HG03045 (cell line): Measurements from ENCODE around the gene CREBBP.

Experiments used
- ATAC-seq: cut with Tn5 transposase; IDR thresholded peaks from one replicate; pipeline ENCODE4 v1.9.1; 2021; ENCODE audit warnings: mild to moderate bottlenecking, moderate library complexity; ENCODE audit not compliant: unreplicated experiment

The CREBBP gene

DNA sequence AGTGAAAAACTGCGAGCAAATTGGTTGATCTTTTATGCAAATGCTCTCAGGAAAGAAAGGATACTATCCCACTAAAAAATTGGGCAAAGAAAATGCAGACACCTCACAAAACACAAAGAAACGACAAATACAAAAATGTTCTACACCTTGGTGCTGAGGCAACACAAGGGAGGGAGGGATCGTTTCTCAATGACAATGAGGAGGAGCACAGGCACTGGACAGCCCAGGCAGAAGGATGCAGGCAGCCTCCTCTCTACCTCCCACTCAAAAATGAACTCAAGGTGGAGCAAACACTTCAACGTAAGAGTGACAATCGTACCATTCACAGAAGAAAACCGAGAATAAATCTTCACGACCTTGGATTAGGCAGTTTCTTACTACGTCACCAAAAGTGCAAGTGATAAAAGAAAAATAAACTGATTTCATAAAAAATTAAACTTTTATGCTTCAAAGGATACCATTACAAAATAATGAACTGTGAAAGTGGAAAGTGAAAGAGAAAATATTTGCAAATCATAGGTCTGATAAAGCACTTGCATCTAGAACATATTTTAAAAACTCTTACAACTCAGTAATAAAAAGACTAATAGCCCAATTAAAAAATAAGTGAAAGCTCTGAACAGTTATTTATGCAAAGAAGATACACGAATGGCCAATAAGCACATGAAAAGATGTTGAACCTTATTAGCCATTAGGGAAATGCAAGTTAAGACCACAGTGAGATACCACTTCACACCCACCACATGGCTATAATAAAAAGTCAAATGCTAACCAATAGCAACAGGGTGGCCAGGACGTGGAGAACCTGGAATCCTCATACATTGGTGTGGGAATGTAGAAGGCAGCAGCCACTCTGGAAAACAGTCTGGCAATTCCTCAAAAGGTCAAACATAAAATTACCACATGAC lies 82.4 kb downstream of the CREBBP start:
- no peak for ATAC-seq

DNA sequence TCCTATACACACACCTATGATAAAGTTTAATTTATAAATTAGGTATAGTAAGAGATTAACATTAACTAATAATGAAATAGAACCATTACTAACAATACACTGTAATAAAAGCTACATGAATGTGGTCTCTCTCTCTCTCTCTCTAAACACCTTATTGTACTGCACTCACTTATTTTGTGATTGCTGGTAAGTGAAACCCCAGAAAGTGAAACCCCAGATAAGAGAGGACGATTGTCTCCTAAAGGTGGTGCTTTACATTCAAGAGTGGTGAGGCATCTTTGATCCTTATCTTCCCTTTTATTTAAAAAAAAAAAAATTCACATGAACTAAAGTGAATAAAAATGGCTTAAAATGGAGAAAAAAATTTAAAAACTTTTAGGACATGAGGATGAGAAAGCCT lies 83.0 kb downstream of the CREBBP start:
- ATAC-seq: no peak

DNA sequence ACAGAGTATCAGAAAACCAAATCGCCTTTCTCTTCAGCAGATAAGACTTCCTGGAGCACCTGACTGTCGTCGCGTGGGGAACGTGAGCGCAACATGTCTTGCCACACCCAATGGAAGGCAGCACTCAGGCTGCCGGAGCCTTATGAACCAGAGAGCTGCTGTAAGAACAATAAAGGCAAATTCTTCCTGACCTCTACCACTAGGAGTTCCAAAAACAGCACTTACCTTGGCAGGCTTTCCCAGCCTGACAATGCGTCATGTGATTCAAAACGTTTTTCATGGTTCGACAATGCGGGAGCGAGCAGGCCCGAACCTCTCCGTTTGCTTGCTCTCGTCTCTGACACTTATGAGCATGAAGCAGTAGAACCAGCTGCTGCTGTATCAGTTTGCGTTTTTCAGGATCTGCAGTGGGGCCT lies 87.3 kb downstream of the CREBBP start:
- no peak for ATAC-seq

DNA sequence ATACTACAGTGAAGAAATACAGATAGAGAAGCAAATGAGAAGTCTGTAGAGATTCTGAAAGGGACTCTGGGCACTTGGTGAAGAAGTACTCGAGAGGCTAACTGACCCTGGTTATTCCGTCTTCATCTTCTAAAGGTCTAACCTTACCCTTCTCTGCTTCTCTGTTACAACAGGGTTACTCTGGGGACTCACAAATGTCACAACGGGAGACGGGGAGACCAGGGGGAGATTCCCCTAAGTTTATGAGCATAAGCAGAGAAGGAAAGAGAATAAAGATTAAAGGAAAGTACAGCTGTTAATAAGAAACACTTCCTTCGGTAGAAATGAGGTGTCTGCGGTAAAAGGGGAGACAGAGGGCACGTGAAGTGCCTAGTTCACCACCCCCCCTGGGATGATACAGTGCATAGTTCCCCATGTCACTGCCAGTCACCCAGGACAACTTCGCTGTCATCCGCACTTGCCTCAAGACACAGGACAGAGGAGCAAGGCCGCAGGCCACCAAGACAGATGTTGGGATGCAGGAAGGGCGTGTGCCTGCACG lies 88.0 kb downstream of the CREBBP start:
- ATAC-seq: no peak

DNA sequence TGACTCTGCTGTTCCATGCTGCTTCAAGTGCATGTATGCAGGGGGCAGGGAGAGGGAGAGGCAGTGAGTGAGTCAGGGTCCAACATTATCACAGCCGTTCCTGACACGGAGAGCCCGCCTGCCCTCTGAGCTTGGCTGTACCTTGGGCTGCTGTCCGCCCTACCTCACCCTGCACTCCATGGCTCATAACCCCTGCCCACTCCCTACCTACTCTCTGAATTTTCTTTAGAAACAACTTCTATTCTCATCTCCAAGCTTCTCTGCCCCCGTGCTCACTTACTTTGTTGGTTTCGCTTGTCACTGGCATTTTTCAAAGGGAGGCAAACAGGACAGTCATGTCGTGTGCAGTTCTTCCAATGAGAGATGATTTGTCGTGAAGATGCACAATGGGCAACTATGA lies 88.8 kb downstream of the CREBBP start:
- no peak for ATAC-seq

DNA sequence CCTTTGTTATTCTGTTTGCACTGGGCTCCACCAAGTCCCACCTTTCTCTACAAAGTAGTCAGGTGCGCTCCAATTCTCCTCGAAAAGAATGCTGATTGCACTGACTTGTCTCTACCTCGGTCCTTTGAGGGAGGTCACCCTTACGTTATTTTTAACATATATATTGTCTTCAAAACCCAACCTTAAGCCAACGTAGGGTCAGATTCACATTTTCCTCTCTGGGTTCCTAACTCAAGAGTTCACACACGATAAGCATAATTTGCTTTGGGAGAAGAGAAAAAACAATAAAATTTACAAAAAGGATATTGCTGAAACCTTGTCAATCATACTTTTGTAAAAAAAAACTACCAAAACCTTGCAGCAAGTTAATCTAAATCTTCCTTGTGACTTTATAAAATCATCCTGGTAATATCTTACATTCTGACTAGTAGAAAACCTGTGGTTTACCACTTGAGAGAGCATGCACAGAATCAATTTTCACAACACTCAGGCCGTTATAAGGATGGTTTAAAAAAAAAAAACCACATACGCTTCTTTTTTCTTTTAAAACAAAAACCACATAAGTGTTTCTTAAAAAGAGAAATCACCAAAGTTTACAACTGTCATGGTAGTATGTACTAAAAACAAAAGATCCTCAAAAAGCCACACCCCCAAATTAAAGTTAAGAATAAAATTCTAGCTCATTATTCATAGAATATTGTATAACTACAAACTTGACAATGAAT lies 91.0 kb downstream of the CREBBP start:
- no peak for ATAC-seq

DNA sequence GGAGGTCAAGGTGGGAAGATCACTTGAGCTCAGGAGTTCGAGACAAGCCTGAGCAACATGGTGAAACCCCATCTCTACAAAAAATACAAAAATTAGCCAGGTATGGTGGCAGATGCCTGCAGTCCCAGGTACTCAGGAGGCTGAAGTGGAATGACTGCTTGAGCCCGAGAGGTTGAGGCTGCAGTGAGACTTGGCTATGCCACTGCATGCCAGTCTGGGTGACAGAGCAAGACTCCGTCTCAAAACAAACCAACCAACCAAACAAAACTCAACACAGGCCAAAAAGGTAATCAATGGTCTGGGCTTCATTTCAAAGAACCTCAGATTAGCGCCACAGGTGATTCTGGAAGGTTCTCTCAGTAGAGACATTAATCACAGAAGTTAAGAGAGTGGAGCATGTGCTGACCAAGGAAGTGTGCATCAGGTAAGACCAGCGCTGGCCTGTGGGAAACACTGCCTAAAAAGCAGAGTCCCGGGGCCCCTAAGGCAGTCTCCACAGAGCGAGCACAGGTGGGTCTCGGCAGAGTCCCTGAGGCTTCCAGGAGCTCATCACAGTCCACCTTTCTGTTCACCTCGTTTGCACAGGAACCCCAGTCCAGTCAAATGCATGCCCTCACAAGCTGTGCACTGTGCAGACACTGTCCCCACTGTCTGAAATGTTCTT lies 91.7 kb downstream of the CREBBP start:
- no peak for ATAC-seq

DNA sequence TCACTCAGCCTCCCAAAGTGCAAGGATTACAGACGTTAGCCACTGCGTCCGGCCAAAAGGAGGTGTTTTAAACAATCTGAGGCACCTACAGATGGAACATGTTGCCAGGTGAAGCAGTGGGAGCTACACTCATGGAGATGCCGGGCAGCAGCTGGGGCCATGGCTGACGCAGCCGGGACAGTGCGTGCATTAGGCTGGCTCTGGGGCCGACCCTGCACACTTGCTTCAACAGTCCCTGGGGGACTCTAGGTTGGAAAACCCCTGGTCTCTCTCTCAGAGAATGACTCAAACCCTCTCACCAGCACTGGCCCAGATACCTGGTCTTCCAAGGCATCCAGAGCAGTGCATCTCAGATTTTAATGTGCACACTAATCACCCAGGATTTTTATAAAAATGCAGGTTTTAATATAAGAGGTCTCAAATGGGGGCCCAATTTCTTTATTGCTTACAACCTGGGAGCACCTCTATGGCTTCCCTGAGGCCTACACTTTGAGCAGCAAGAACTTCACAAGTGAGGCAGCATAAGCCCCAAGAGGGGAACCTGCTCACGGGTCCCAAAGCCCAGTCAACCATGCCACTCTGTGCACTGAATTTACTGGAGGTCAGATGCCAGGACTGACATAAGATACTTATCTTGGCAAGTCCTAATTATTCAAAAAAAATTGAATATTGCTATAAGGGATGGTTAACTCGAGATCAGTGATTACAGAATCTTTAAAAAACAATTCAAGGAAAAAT lies 92.4 kb downstream of the CREBBP start:
- ATAC-seq: no peak

DNA sequence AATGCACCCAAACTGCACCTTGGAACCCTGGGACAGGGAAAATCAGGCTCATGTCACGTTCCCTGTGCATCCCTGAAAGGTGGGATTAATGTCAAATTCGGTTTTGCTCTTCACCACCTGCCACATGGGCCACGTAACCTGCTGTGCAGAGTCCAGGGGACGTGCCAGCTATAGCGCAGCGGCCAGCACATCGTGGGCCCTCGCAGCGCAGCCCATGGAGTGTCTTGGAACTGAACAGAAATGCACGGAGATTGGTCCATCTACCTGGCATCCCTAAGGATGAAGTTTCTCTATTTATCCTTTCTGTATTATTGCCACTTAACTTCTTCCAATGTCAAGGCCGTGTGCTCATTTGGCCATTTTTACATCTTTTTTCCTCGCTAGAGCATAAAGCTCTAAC lies 95.1 kb downstream of the CREBBP start:
- no peak for ATAC-seq

DNA sequence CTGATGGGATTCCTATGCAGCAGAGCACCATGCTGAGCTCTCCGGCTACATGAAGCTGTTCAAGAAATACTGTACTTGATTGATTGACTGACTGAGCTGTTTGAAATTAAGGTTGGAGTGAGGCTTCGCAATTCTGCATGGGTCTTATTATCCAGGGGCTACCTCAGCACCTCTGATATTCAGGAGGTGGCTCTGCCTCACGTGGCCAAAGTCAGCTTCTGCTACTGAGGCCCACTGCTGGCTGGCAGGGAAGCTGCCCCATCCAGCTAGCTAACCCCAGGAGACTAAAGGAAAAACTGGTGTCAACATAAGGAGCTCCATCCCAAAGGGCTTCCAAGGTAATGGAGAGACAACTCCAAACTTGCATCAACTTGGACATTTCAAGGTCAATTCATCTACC lies 97.0 kb downstream of the CREBBP start:
- ATAC-seq: no peak

DNA sequence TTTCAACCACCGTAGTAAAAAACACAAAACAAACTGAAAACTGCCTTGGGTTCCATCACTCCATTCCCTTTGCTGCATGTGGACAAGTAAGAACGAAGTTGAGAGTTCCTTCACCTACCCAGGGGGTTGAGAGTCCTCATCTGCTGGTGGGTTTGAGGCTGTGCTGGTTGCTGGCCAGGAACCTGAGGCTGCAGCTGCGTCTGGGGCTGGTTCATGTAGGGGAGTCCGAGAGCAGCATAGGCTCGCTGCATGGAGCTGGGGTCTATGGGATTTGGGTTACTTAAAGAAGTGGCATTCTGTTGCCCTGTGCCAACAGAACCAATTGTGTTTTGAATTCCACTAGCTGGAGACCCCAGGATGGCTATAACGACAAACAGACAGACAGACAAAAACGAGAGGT lies 97.9 kb downstream of the CREBBP start:
- no peak for ATAC-seq

DNA sequence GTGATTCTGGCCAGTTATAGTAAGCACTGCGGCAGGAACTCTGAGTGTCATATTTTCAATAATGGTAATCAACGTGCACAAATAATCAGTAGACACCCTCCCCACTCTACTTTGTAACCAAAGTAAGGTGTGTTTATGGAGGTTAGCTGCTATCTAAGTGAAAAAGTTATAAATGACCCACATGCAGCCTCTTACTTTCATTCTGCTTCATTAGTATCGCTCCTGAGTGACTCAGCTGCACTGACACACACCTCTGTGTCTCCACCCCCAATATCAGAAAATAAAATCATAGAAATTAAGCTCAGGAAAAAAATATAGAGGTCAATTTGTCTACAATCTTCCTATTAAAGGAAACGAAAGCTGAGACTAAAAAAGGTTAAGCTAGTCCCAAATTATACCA lies 99.1 kb downstream of the CREBBP start:
- no peak for ATAC-seq

DNA sequence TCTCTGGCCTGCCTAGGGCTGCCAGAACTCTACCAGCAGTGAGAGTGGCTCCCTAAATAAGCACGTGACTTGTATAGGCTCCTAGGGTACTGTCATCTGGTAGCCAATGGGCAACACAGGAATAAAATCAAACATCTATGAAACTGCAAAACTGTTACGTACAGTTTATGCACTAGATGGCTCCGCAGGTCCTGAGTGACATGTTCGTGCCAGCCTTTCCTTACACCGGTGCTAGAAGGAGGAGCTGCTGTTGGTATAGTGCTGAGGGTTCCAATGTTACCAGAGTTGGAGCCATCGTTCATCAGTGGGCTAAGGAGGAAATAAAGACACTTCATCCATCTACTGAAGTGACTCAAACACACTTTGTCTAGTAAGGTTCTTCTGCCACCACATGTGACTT lies 99.9 kb downstream of the CREBBP start:
- ATAC-seq: no peak

DNA sequence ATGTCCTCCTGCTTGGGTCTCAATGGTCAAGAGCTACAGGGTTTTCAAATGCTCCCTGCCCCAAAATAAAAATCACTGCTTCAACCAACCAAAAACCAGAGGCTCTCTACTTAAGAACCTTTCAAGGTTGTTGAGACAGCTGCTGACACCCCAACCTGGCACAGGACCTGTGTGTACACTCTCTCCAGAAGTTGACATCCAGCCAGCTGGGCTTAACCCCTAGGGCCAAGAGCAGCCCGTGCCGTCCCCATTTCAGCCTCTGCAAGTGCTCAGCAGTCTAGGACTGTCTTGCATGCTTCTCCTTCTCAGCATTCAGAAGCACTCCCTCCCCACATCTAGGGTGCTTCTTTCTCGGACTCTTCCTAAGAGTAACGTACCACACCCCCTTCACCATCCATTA lies 104.2 kb downstream of the CREBBP start:
- no peak for ATAC-seq

DNA sequence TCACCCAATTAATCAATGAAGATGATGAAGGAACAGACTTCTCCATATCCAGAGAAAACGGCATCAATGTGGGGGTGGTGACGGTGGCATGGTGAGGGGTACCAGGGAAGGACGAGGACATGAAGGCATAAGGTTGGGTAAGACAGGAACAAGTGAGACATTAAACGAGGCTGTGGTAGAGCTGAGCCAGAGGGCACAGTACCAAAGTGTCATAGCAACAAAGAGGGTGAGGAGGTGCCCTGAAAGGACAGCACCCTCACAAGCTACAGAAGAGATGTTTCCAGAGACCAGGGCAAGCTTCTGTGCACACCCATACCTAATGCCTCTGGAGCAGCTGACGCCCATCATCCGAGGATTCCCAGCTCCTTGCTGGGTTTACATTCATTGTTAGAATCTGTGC lies 105.7 kb downstream of the CREBBP start:
- ATAC-seq: no peak

DNA sequence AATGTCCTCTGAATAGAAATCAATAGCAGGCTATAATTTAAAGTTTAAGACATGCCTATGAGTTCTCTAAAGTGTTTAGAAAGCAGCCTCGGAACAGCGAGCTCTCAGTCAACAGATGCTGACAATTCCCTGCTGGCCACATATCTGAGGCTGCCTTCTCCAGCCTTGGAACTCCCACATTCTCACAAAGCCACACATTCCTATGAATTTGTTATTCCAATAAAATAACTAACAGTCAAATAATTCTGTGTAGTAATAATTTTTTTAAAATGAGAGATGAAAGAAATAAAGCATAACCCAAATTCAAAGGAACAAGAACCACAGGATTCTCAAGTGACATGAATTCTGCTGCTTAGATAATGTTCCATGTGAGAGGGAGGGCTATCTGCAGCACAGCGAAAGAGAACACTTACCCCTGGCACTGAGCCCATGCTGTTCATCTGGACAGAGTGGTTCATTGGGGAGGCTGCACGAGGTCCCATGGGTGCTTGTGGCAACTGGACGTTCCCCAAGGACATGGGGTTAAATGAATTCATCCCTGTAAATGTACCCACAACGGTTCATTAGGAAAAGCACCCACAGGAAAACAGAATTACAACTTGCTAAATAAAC lies 106.3 kb downstream of the CREBBP start:
- no peak for ATAC-seq

DNA sequence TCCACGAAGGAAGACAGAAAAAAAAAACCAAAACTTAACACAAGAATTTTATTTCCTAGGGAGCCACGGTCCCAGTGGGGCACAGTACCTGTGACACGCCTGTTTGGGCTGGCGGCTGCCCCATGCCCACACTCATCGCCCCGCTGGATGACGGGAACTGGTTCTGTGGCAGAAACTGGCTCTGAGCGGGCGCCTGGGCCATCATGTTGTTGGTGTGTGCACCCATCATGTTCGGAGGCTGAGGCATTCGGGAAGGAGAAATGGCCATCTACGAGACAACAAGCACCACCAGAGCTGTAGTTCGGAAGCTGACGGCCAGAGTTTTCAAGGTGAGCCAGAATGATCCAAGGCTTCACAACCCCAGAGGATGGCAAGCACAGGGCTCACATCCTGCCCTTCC lies 106.8 kb downstream of the CREBBP start:
- ATAC-seq: no peak

DNA sequence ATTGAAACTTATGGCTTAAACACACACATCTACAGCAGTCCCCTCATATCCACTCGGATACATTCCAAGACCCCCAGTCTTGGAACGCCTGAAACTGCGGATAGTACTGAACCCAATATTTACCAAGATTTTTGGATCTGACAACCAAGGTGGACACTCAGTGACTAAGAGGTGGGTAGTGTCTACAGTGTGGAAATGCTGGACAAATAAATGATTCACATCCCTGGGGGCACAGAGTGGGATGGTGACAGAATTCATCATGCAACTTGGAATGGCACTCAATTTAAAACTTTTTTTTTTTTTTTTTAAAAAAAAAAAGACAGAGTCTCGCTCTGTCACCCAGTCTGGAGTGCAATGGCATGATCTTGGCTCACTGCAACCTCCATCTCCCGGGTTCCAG lies 109.0 kb downstream of the CREBBP start:
- no peak for ATAC-seq

DNA sequence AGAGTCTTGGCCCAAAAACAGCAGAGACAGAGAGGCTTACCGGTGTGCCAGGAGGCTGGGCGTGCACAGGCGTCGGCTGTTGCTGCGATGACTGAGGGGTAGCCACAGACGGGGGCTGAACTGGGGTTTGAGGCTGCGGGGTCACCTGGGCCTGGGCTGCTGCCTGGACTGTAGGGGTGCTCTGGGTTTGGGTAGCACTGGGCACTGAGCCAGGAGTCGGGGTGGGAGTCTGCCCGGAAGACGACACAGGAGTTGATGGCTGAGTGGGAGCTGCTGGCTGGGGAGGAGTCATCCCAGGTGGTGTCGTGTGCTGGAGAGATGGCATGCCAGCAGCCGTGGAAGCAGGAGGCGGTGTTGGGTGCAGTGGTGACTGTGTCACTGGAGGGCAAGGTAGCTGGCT lies 110.0 kb downstream of the CREBBP start:
- no peak for ATAC-seq

DNA sequence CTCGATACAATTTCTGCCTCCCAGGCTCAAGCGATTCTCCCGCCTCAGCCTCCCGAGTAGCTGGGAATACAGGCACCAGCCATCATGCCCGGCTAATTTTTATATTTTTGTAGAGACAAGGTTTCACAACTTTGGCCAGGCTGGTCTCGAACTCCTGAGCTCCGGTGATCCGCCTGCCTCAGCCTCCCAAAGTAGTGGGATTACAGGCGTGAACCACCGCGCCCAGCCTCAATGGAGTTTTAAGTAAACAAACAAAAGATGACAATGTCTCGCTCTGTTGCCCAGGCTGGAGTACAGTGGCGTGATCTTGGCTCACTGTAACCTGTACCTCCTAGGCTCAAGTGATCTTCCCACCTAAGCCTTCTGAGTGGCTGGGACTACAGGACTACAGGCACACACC lies 110.6 kb downstream of the CREBBP start:
- no peak for ATAC-seq
